HUES48 (cell line): Measurements from ENCODE around the gene SLC35C1.

Experiments used
- H3K27ac ChIP-seq: one replicate; pipeline ENCODE4 v1.7.0; 2013; ENCODE audit warnings: low read depth, low read length, inconsistent platforms
- H3K27me3 ChIP-seq: 2 replicates; pipeline ENCODE4 v1.6.1; 2013; ENCODE audit warnings: mild to moderate bottlenecking, low read length; ENCODE audit not compliant: control insufficient read depth, insufficient read depth
- H3K36me3 ChIP-seq: 2 replicates; pipeline ENCODE4 v1.6.1; 2013; ENCODE audit warnings: low read length; ENCODE audit not compliant: control insufficient read depth, insufficient read depth
- H3K4me1 ChIP-seq: 2 replicates; pipeline ENCODE4 v1.6.1; 2013; ENCODE audit warnings: mild to moderate bottlenecking, low read length; ENCODE audit not compliant: control insufficient read depth, insufficient read depth
- H3K4me3 ChIP-seq: 2 replicates; pipeline ENCODE4 v1.5.1; 2013; ENCODE audit warnings: mild to moderate bottlenecking, low read depth, low read length
- H3K9ac ChIP-seq: 2 replicates; pipeline ENCODE4 v1.6.1; 2013; ENCODE audit warnings: mild to moderate bottlenecking, low read depth, low read length, moderate library complexity
- H3K9me3 ChIP-seq: 2 replicates; pipeline ENCODE4 v1.6.1; 2013; ENCODE audit warnings: low read length; ENCODE audit not compliant: control insufficient read depth, insufficient read depth

SLC35C1 gene

GRCh38 chr11:45859661-45860140, 54.8 kb downstream of the SLC35C1 start:
- H3K9ac ChIP-seq: no peak overlapping the region
- peaks cover 26% of the 10 kb centered on the region for H3K4me1 ChIP-seq
- H3K27me3 ChIP-seq: no peaks in the 10 kb centered on the region
- no peaks in the 10 kb centered on the region for H3K9me3 ChIP-seq
- no peak overlapping the region for H3K27ac ChIP-seq
- H3K4me3 ChIP-seq: no peak overlapping the region
- peaks cover 61% of the 10 kb centered on the region for H3K36me3 ChIP-seq

- Histone ChIP-seq H3K4me1 (peaks cover 19% of the 10 kb centered on the region), H3K36me3 (peaks cover 61% of the 10 kb centered on the region), H3K27me3 (no peaks in the 10 kb centered on the region), H3K9me3 (no peaks in the 10 kb centered on the region), H3K9ac (no peak overlapping the region), H3K27ac (no peak overlapping the region), H3K4me3 (no peak overlapping the region)
Observed at GRCh38 chr11:45860348-45860747, 55.4 kb downstream of the SLC35C1 start.

- no peak overlapping the region for H3K27ac ChIP-seq
- H3K27me3 ChIP-seq: no peaks in the 10 kb centered on the region
- no peak overlapping the region for H3K9ac ChIP-seq
- H3K4me3 ChIP-seq: no peak overlapping the region
- peaks cover 64% of the 10 kb centered on the region for H3K36me3 ChIP-seq
- no peaks in the 10 kb centered on the region for H3K9me3 ChIP-seq
- peaks cover 14% of the 10 kb centered on the region; the same call in 1 of the 2 replicates for H3K4me1 ChIP-seq
Observed at GRCh38 chr11:45860764-45861510, 56.0 kb downstream of the SLC35C1 start.
